Naive B cell (primary cell): ENCODE measurements around the gene TLR8. TPM values are rescaled to one million over a fixed set of nuclear protein-coding genes. Genes with fewer than 3 reads are reported as not detected.
A peak's percentile ranks its signal among the peaks of the same experiment; 100 is the strongest.

Experiments
- ATAC-seq, 2 donors: fragments of 150-1000 bp; cut with Tn5 transposase; 2 replicates each; pipeline ENCODE4 v1.10.0; 2021; ENCODE audit warnings: low read depth in 2 of 2, mild to moderate bottlenecking in 2 of 2, moderate library complexity in 2 of 2
- DNase-seq: peaks from one replicate; pipeline ENCODE4 v3.0.0; 2022
- H3K27ac Mint-ChIP-seq, 6 donors: one replicate each; pipeline ENCODE4 v1.8.0; 2020 to 2022; ENCODE audit warnings: mild to moderate bottlenecking in 6 of 6, mixed read lengths in 6 of 6, moderate library complexity in 5 of 6, inconsistent platforms in 2 of 6
- H3K27me3 Mint-ChIP-seq, 3 donors: one replicate each; pipeline ENCODE4 v1.8.0; 2021 to 2022; ENCODE audit warnings: mixed read lengths in 3 of 3, mild to moderate bottlenecking in 1 of 3
- H3K36me3 Mint-ChIP-seq, 2 donors: one replicate each; pipeline ENCODE4 v1.8.0; 2020 to 2022; ENCODE audit warnings: mixed read lengths in 2 of 2, inconsistent platforms in 1 of 2, mild to moderate bottlenecking in 1 of 2
- H3K4me1 Mint-ChIP-seq, 3 donors: one replicate each; pipeline ENCODE4 v1.8.0; 2020 to 2022; ENCODE audit warnings: mixed read lengths in 3 of 3, inconsistent platforms in 1 of 3, mild to moderate bottlenecking in 1 of 3, moderate library complexity in 1 of 3
- H3K4me3 Mint-ChIP-seq, 8 donors: one replicate each; pipeline ENCODE4 v1.8.0; 2020 to 2022; ENCODE audit warnings: mild to moderate bottlenecking in 8 of 8, mixed read lengths in 8 of 8, moderate library complexity in 8 of 8, inconsistent platforms in 2 of 8
- H3K9me3 Mint-ChIP-seq, 7 donors: one replicate each; pipeline ENCODE4 v1.8.0; 2020 to 2022; ENCODE audit warnings: mixed read lengths in 7 of 7, mild to moderate bottlenecking in 5 of 7, inconsistent platforms in 2 of 7, moderate library complexity in 1 of 7
- polyA plus RNA-seq, 6 donors: library from polyadenylated mRNA; unstranded; fragments of 300-500 nt; fragmentation: Illumina TruSeq; gene quantifications; one replicate each; pipeline ENCODE4 v1.2.3, GENCODE V29; 2021; ENCODE audit warnings: low read depth in 6 of 6

TLR8 gene
- under 1 TPM in 5 of 6 donors, not detected in 1; 0.07 to 0.13 (median 0.12) TPM for polyA plus RNA-seq

GRCh38 chrX:12906046-12906761, at the start of gene TLR8:
Gene TLR8 (plus strand): TSS chrX:12906620. CDS start chrX:12906707, 87 bp downstream.
- DNase-seq (no peak), ATAC-seq (no peak)
- Mint-ChIP-seq H3K36me3 (no peaks in the 10 kb centered on the region), H3K9me3 (peaks cover 0 to 2% (median 0%) of the 10 kb centered on the region in 7 donors), H3K27me3 (peaks cover 0 to 10% (median 0%) of the 10 kb centered on the region in 3 donors), H3K4me3 (no peak within 1 kb of the TSS), H3K4me1 (peaks cover 8 to 12% (median 11%) of the 10 kb centered on the region in 3 donors), H3K27ac (no peak within 1 kb of the TSS)

GRCh38 chrX:12865359-12865758, 41.1 kb upstream of the TLR8 start:
- Mint-ChIP-seq H3K4me3 (peak overlapping the region in 4 of 8 donors; percentile 16 to 59 (median 48)), H3K27ac (peak overlapping the region in 3 of 6 donors; percentile 22 to 88 (median 36)), H3K9me3 (peaks cover 0 to 21% (median 10%) of the 10 kb centered on the region in 7 donors), H3K4me1 (peaks cover 7 to 30% (median 15%) of the 10 kb centered on the region in 3 donors), H3K36me3 (peaks cover 5 to 16% of the 10 kb centered on the region in 2 donors), H3K27me3 (no peaks in the 10 kb centered on the region)
- DNase-seq, result no peak
- no peak for ATAC-seq

GRCh38 chrX:12866451-12867377, 39.7 kb upstream of the TLR8 start, which contains the start of gene TLR7:
Gene TLR7 (plus strand): TSS chrX:12867072. CDS start chrX:12867579, 507 bp downstream.
- peaks cover 12 to 38% (median 19%) of the 10 kb centered on the region in 3 donors for H3K4me1 Mint-ChIP-seq
- peak within 1 kb of the TSS; percentile 85 to 99 (median 96) for H3K4me3 Mint-ChIP-seq
- DNase-seq (peak; percentile 37), ATAC-seq (peak; percentile 64 to 73)
- peaks cover 0 to 18% (median 10%) of the 10 kb centered on the region in 7 donors for H3K9me3 Mint-ChIP-seq
- H3K27me3 Mint-ChIP-seq, result no peaks in the 10 kb centered on the region
- peaks cover 5 to 17% of the 10 kb centered on the region in 2 donors for H3K36me3 Mint-ChIP-seq
- H3K27ac Mint-ChIP-seq, result peak within 1 kb of the TSS; percentile 82 to 98 (median 94)

- peak overlapping the region; percentile 85 to 99 (median 96) for H3K4me3 Mint-ChIP-seq
- peak overlapping the region; percentile 58 to 98 (median 86) for H3K27ac Mint-ChIP-seq
- ATAC-seq, result peak; percentile 27 to 32
Observed at GRCh38 chrX:12867685-12868084, 38.7 kb upstream of the TLR8 start.

GRCh38 chrX:12868747-12869146, 37.7 kb upstream of the TLR8 start:
- peak in 1 of 2 donors; percentile 34 for ATAC-seq
- Mint-ChIP-seq H3K36me3 (peaks cover 14 to 32% of the 10 kb centered on the region in 2 donors), H3K4me1 (peaks cover 25 to 56% (median 28%) of the 10 kb centered on the region in 3 donors), H3K9me3 (peaks cover 0 to 11% (median 6%) of the 10 kb centered on the region in 7 donors), H3K27me3 (no peaks in the 10 kb centered on the region), H3K27ac (peak overlapping the region; percentile 10 to 98 (median 86)), H3K4me3 (peak overlapping the region; percentile 85 to 99 (median 96))
- no peak for DNase-seq

More at GRCh38 chrX:12867685-12868084, 38.7 kb upstream of the TLR8 start:
- Mint-ChIP-seq H3K36me3 (peaks cover 7 to 24% of the 10 kb centered on the region in 2 donors), H3K4me1 (peaks cover 22 to 48% (median 25%) of the 10 kb centered on the region in 3 donors), H3K9me3 (peaks cover 0 to 12% (median 8%) of the 10 kb centered on the region in 7 donors), H3K27me3 (no peaks in the 10 kb centered on the region)
- DNase-seq, result no peak

- H3K27ac Mint-ChIP-seq, result peak overlapping the region; percentile 30 to 66 (median 56)
- H3K27me3 Mint-ChIP-seq, result no peaks in the 10 kb centered on the region
- peaks cover 29 to 57% (median 35%) of the 10 kb centered on the region in 3 donors for H3K4me1 Mint-ChIP-seq
- H3K4me3 Mint-ChIP-seq, result peak overlapping the region; percentile 30 to 77 (median 68)
- DNase-seq (no peak), ATAC-seq (peak; percentile 48 to 49)
- H3K9me3 Mint-ChIP-seq, result peaks cover 0 to 16% (median 5%) of the 10 kb centered on the region in 7 donors
- H3K36me3 Mint-ChIP-seq, result peaks cover 22 to 32% of the 10 kb centered on the region in 2 donors
Observed at GRCh38 chrX:12871257-12871656, 35.2 kb upstream of the TLR8 start.

- peaks cover 0 to 16% (median 5%) of the 10 kb centered on the region in 7 donors for H3K9me3 Mint-ChIP-seq
- peak overlapping the region; percentile 21 to 76 (median 40) for H3K27ac Mint-ChIP-seq
- no peaks in the 10 kb centered on the region for H3K27me3 Mint-ChIP-seq
- H3K36me3 Mint-ChIP-seq, result peaks cover 22 to 31% of the 10 kb centered on the region in 2 donors
- no peak for DNase-seq
- peak overlapping the region in 3 of 8 donors; percentile 21 to 57 (median 22) for H3K4me3 Mint-ChIP-seq
- H3K4me1 Mint-ChIP-seq, result peaks cover 31 to 60% (median 40%) of the 10 kb centered on the region in 3 donors
- ATAC-seq, result no peak
Observed at GRCh38 chrX:12872741-12873140, 33.7 kb upstream of the TLR8 start.

GRCh38 chrX:12874581-12874980, 31.8 kb upstream of the TLR8 start:
- Mint-ChIP-seq H3K27me3 (no peaks in the 10 kb centered on the region), H3K9me3 (peaks cover 0 to 11% (median 2%) of the 10 kb centered on the region in 7 donors), H3K4me1 (peaks cover 21 to 43% (median 34%) of the 10 kb centered on the region in 3 donors), H3K27ac (peak overlapping the region; percentile 14 to 94 (median 69)), H3K36me3 (peaks cover 17% of the 10 kb centered on the region in 2 donors), H3K4me3 (peak overlapping the region in 6 of 8 donors; percentile 18 to 86 (median 61))
- DNase-seq (no peak), ATAC-seq (peak; percentile 42 to 48)

- Mint-ChIP-seq H3K36me3 (peaks cover 10 to 23% of the 10 kb centered on the region in 2 donors), H3K9me3 (peaks cover 0 to 5% (median 0%) of the 10 kb centered on the region in 7 donors), H3K4me1 (peaks cover 21 to 33% (median 31%) of the 10 kb centered on the region in 3 donors), H3K27me3 (no peaks in the 10 kb centered on the region), H3K27ac (peak overlapping the region in 2 of 6 donors; percentile 30 to 82), H3K4me3 (no peak overlapping the region)
- ATAC-seq (no peak), DNase-seq (no peak)
Observed at GRCh38 chrX:12877386-12877785, 29.0 kb upstream of the TLR8 start.

- H3K9me3 Mint-ChIP-seq, result peaks cover 0 to 11% (median 0%) of the 10 kb centered on the region in 7 donors
- ATAC-seq (no peak), DNase-seq (no peak)
- H3K4me1 Mint-ChIP-seq, result peaks cover 26 to 32% (median 32%) of the 10 kb centered on the region in 3 donors
- H3K27me3 Mint-ChIP-seq, result peaks cover 0 to 5% (median 0%) of the 10 kb centered on the region in 3 donors
- H3K4me3 Mint-ChIP-seq, result no peak overlapping the region
- H3K27ac Mint-ChIP-seq, result peak overlapping the region in 2 of 6 donors; percentile 21 to 38
- peaks cover 9 to 14% of the 10 kb centered on the region in 2 donors for H3K36me3 Mint-ChIP-seq
Observed at GRCh38 chrX:12878536-12878935, 27.9 kb upstream of the TLR8 start.

GRCh38 chrX:12881914-12882313, 24.5 kb upstream of the TLR8 start:
- Mint-ChIP-seq H3K27me3 (peaks cover 0 to 8% (median 0%) of the 10 kb centered on the region in 3 donors), H3K4me3 (no peak overlapping the region), H3K27ac (peak overlapping the region in 4 of 6 donors; percentile 6 to 45 (median 44)), H3K36me3 (peaks cover 20 to 35% of the 10 kb centered on the region in 2 donors), H3K4me1 (peaks cover 17 to 31% (median 24%) of the 10 kb centered on the region in 3 donors), H3K9me3 (peaks cover 0 to 13% (median 0%) of the 10 kb centered on the region in 7 donors)
- ATAC-seq, result no peak
- no peak for DNase-seq

GRCh38 chrX:12885508-12885907, 20.9 kb upstream of the TLR8 start:
- H3K36me3 Mint-ChIP-seq, result peaks cover 20 to 35% of the 10 kb centered on the region in 2 donors
- no peak overlapping the region for H3K4me3 Mint-ChIP-seq
- H3K27ac Mint-ChIP-seq, result peak overlapping the region in 1 of 6 donors; percentile 69
- no peak for ATAC-seq
- H3K4me1 Mint-ChIP-seq, result peaks cover 19 to 41% (median 32%) of the 10 kb centered on the region in 3 donors
- H3K27me3 Mint-ChIP-seq, result peaks cover 0 to 8% (median 0%) of the 10 kb centered on the region in 3 donors
- DNase-seq, result no peak
- H3K9me3 Mint-ChIP-seq, result peaks cover 0 to 16% (median 0%) of the 10 kb centered on the region in 7 donors
